H1 (cell line): ENCODE data around the gene CADPS. TPM values are rescaled to one million over a fixed set of nuclear protein-coding genes. Genes with fewer than 3 reads are reported as not detected.

Experiments used
- CTCF ChIA-PET: fragments of 300-600 bp; sonication (Branson Sonifier 250); formaldehyde crosslinking; loops from one replicate; lab custom pipeline; 2021; ENCODE audit not compliant: partially characterized antibody; lab: Charles Lee
- POLR2A ChIA-PET: fragments of 300-600 bp; sonication (Branson Sonifier 250); formaldehyde crosslinking; loops from one replicate; lab custom pipeline; 2021; ENCODE audit warnings: inconsistent platforms; ENCODE audit not compliant: partially characterized antibody; lab: Charles Lee
- DNase-seq, 2 experiments: peaks; one replicate each; pipeline versions ENCODE4 v3.0.0 to v3.0.0-alpha.2; 2010 to 2022; ENCODE audit warnings: low spot score in 2 of 2, low read depth in 1 of 2, mixed read lengths in 1 of 2
- FAIRE-seq: peaks from 2 replicates; lab custom pipeline; 2011; peaks lifted over from hg19 to GRCh38; lab: Jason Lieb, UNC
- H2AFZ ChIP-seq: 2 replicates; pipeline ENCODE4 v1.8.1; 2012; ENCODE audit warnings: low read length, inconsistent platforms
- H2AK5ac ChIP-seq: 2 replicates; pipeline ENCODE4 v1.6.1; 2013; ENCODE audit warnings: low read depth, low read length
- H2BK120ac ChIP-seq: replicated peaks from 2 replicates; pipeline ENCODE3; 2013; ENCODE audit warnings: low read depth, low read length, inconsistent platforms
- H2BK12ac ChIP-seq: 2 replicates; pipeline ENCODE4 v1.6.1; 2013; ENCODE audit warnings: low read depth, low read length
- H2BK15ac ChIP-seq: 2 replicates; pipeline ENCODE4 v1.6.1; 2013; ENCODE audit warnings: low read length
- H2BK20ac ChIP-seq: 2 replicates; pipeline ENCODE4 v1.6.1; 2013; ENCODE audit warnings: low read length
- H2BK5ac ChIP-seq: 2 replicates; pipeline ENCODE4 v1.6.1; 2013; ENCODE audit warnings: low read depth, low read length
- H3K14ac ChIP-seq: 2 replicates; pipeline ENCODE4 v1.6.1; 2013; ENCODE audit warnings: inconsistent platforms; ENCODE audit not compliant: insufficient read length
- H3K18ac ChIP-seq: 2 replicates; pipeline ENCODE4 v1.6.1; 2013; ENCODE audit warnings: low read length; ENCODE audit errors: extremely low read depth
- H3K23ac ChIP-seq: 2 replicates; pipeline ENCODE4 v1.6.1; 2013; ENCODE audit warnings: inconsistent platforms; ENCODE audit not compliant: insufficient read length
- H3K23me2 ChIP-seq: 2 replicates; pipeline ENCODE4 v1.6.1; 2013; ENCODE audit warnings: low read depth, low read length
- H3K27ac ChIP-seq: 2 replicates; pipeline ENCODE4 v1.6.1; 2011; ENCODE audit warnings: low read depth, low read length, inconsistent platforms
- H3K27me3 ChIP-seq, 4 experiments: replicated peaks in 1 of 4; 1 replicate in 1 of 4; 2 replicates in 3 of 4; pipeline versions ENCODE4 v1.6.1 to v1.8.1; 2011 to 2013; ENCODE audit warnings: low read length in 3 of 4, mild to moderate bottlenecking in 3 of 4, inconsistent platforms in 2 of 4, mixed read lengths in 2 of 4, moderate library complexity in 1 of 4; ENCODE audit not compliant: control insufficient read depth in 3 of 4, insufficient read depth in 3 of 4; ENCODE audit errors: extremely low read depth in 1 of 4
- H3K36me3 ChIP-seq, 4 experiments: 2 replicates each; pipeline versions ENCODE4 v1.6.1 to v1.8.1; 2011 to 2013; ENCODE audit warnings: mild to moderate bottlenecking in 4 of 4, low read length in 3 of 4, moderate library complexity in 2 of 4, control low read depth in 1 of 4, inconsistent platforms in 1 of 4; ENCODE audit not compliant: insufficient read depth in 4 of 4, control insufficient read depth in 2 of 4
- H3K4ac ChIP-seq: replicated peaks from 2 replicates; pipeline ENCODE3; 2013; ENCODE audit warnings: low read length, low read depth, mixed read lengths, inconsistent platforms; ENCODE audit not compliant: insufficient read length
- H3K4me1 ChIP-seq, 4 experiments: replicated peaks in 1 of 4; 1 replicate in 1 of 4; 2 replicates in 3 of 4; pipeline versions ENCODE4 v1.6.1 to v1.8.1; 2011 to 2013; ENCODE audit warnings: low read length in 3 of 4, inconsistent platforms in 2 of 4, mixed read lengths in 1 of 4; ENCODE audit not compliant: insufficient read depth in 4 of 4, control insufficient read depth in 3 of 4
- H3K4me2 ChIP-seq, 2 experiments: 2 replicates each; pipeline versions ENCODE4 v1.6.1 to v1.8.1; 2011 to 2013; ENCODE audit warnings: low read depth in 2 of 2, low read length in 2 of 2, control low read depth in 1 of 2, inconsistent platforms in 1 of 2, mild to moderate bottlenecking in 1 of 2; ENCODE audit not compliant: insufficient read depth in 1 of 2
- H3K4me3 ChIP-seq, 4 experiments: fragments of 200-600, 300-600 bp in 1 of 4; sonication (generic), shearing (Covaris generic), sonication (Bioruptor Twin) in 1 of 4; 2 replicates each; pipeline versions ENCODE4 v1.5.1 to v1.8.1; 2011 to 2016; ENCODE audit warnings: low read length in 4 of 4, low read depth in 3 of 4, control low read depth in 2 of 4, inconsistent platforms in 2 of 4, mild to moderate bottlenecking in 2 of 4, mixed read lengths in 1 of 4, moderate library complexity in 1 of 4; ENCODE audit not compliant: insufficient read depth in 2 of 4; ENCODE audit errors: extremely low read depth in 1 of 4
- H3K56ac ChIP-seq: replicated peaks from 2 replicates; pipeline ENCODE3; 2013; ENCODE audit warnings: low read depth, mild to moderate bottlenecking, mixed read lengths, low read length, inconsistent platforms; ENCODE audit not compliant: insufficient read length
- H3K79me1 ChIP-seq: 2 replicates; pipeline ENCODE4 v1.6.1; 2013; ENCODE audit warnings: low read depth, low read length, control low read depth
- H3K79me2 ChIP-seq, 2 experiments: 2 replicates each; pipeline versions ENCODE4 v1.6.1 to v1.8.1; 2012 to 2013; ENCODE audit warnings: low read length in 2 of 2, mild to moderate bottlenecking in 2 of 2, inconsistent platforms in 1 of 2; ENCODE audit not compliant: insufficient read depth in 2 of 2, control insufficient read depth in 1 of 2
- H3K9ac ChIP-seq, 4 experiments: replicated peaks in 1 of 4; 1 replicate in 1 of 4; 2 replicates in 3 of 4; pipeline versions ENCODE4 v1.6.1 to v1.8.1; 2011 to 2013; ENCODE audit warnings: low read depth in 3 of 4, low read length in 3 of 4, control low read depth in 2 of 4, mild to moderate bottlenecking in 2 of 4, moderate library complexity in 2 of 4, inconsistent platforms in 1 of 4; ENCODE audit errors: extremely low read depth in 1 of 4
- H3K9me3 ChIP-seq, 2 experiments: 2 replicates each; pipeline versions ENCODE4 v1.6.1 to v1.8.1; 2012 to 2013; ENCODE audit warnings: mild to moderate bottlenecking in 2 of 2, moderate library complexity in 2 of 2, control low read depth in 1 of 2, inconsistent platforms in 1 of 2, low read depth in 1 of 2, low read length in 1 of 2, mixed read lengths in 1 of 2; ENCODE audit not compliant: insufficient read depth in 2 of 2
- H4K20me1 ChIP-seq, 2 experiments: replicated peaks in 1 of 2; 2 replicates each; pipeline versions ENCODE3 to v1.8.1; 2011 to 2013; ENCODE audit warnings: inconsistent platforms in 2 of 2, low read length in 2 of 2, mild to moderate bottlenecking in 1 of 2; ENCODE audit not compliant: insufficient read depth in 2 of 2, control insufficient read depth in 1 of 2
- H4K5ac ChIP-seq: 2 replicates; pipeline ENCODE4 v1.6.1; 2013; ENCODE audit warnings: low read length, low read depth, mixed read lengths, inconsistent platforms; ENCODE audit not compliant: insufficient read length
- H4K8ac ChIP-seq: 2 replicates; pipeline ENCODE4 v1.8.0; 2013; ENCODE audit warnings: mild to moderate bottlenecking, moderate library complexity, low read length, inconsistent platforms; ENCODE audit not compliant: insufficient read depth; ENCODE audit errors: extremely low read depth
- H4K91ac ChIP-seq: replicated peaks from 2 replicates; pipeline ENCODE3; 2013; ENCODE audit warnings: low read length, mixed read lengths, inconsistent platforms; ENCODE audit not compliant: insufficient read length
- CHD2 ChIP-seq: IDR thresholded peaks from 2 replicates; pipeline ENCODE4 v1.6.1; 2012; ENCODE audit warnings: low read length, improper control_type of control experiment
- GTF2F1 ChIP-seq: IDR thresholded peaks from 2 replicates; pipeline ENCODE4 v1.6.1; 2012; ENCODE audit warnings: low read depth, low read length, improper control_type of control experiment, borderline replicate concordance
- RXRA ChIP-seq: IDR thresholded peaks from 2 replicates; pipeline ENCODE4 v1.6.1; 2011; ENCODE audit warnings: low read depth, mild to moderate bottlenecking, low read length, moderate library complexity; ENCODE audit not compliant: insufficient read depth
- SP1 ChIP-seq: IDR thresholded peaks from 2 replicates; pipeline ENCODE4 v1.6.1; 2011; ENCODE audit warnings: low read depth, low read length
- TAF1 ChIP-seq: IDR thresholded peaks from 2 replicates; pipeline ENCODE4 v1.6.1; 2011; ENCODE audit warnings: mild to moderate bottlenecking, low read depth, low read length
- polyA plus RNA-seq, 7 experiments: library from polyadenylated mRNA; depleted of rRNA in 3 of 7; stranded (reverse) in 5 of 7; unstranded in 2 of 7; fragments of >200 nt in 5 of 7; fragments of 200-250 nt in 2 of 7; gene quantifications; 1 replicate in 5 of 7; 2 replicates in 1 of 7; 4 replicates in 1 of 7; pipeline versions ENCODE4 v1.2.1 to v1.2.3, GENCODE V29; 2011 to 2013; ENCODE audit warnings: missing spikeins in 2 of 7, mixed read lengths in 2 of 7
- total RNA-seq: library from RNA; stranded (reverse); fragmentation: NEBNext Ultra II Directional; extraction: Animal tissue kit (Norgen Biotek cat#: 25700); gene quantifications from 2 replicates; pipeline ENCODE4 v1.2.1, GENCODE V29; 2021

CADPS gene
- total and polyA plus RNA-seq, 2 of the 8 experiments (the other 6 are each of a cell fraction or from before 2014, with no cell fraction given), result 7.1 to 10.2 TPM

GRCh38 chr3:62364191-62364590 lies 511.0 kb downstream of the CADPS start:
- Histone ChIP-seq H3K23ac (no peak overlapping the region), H4K5ac (no peak overlapping the region), H4K91ac (no peak overlapping the region), H2BK120ac (no peak overlapping the region), H3K4me1 (peaks cover 6 to 20% (median 16%) of the 10 kb centered on the region in 4 experiments; a peak in 6 of 7 replicates), H3K4me2 (no peak overlapping the region), H3K4ac (no peak overlapping the region), H2BK5ac (no peak overlapping the region), H4K20me1 (peaks cover 2 to 3% of the 10 kb centered on the region in 2 experiments), H3K79me1 (no peaks in the 10 kb centered on the region), H3K9me3 (no peaks in the 10 kb centered on the region), H3K23me2 (peaks cover 4% of the 10 kb centered on the region; the same call in 1 of the 2 replicates), H3K27ac (no peak overlapping the region), H3K56ac (no peak overlapping the region), H4K8ac (no peak overlapping the region), H3K79me2 (no peaks in the 10 kb centered on the region), H2AK5ac (no peak overlapping the region), H2BK12ac (no peak overlapping the region), H3K18ac (no peak overlapping the region), H3K14ac (no peak overlapping the region), H2BK15ac (no peak overlapping the region), H2AFZ (no peak overlapping the region), H3K27me3 (peaks cover 38 to 65% (median 56%) of the 10 kb centered on the region in 4 experiments), H3K4me3 (no peak overlapping the region), H2BK20ac (no peak overlapping the region), H3K36me3 (no peaks in the 10 kb centered on the region), H3K9ac (no peak overlapping the region)
- DNase-seq, result peak in 1 of 2 experiments; percentile 3
- TF ChIP-seq SP1 (no peak), GTF2F1 (no peak), TAF1 (no peak), RXRA (no peak), CHD2 (no peak)
- ChIA-PET CTCF (interaction anchor here (0.6 to 3.5 kb wide), 7 partner anchors 15 to 188 kb away, joined by 3 to 17 read pairs (median 4); no protein-coding TSS in a partner anchor), POLR2A (no interaction called here)
- no peak for FAIRE-seq
